Measurements from ENCODE around the gene ZC3H12D. TPM values are rescaled to one million over a fixed set of nuclear protein-coding genes. Genes with fewer than 3 reads are reported as not detected.

The ZC3H12D gene
- total and polyA plus RNA-seq, 2 of the 13 experiments (the other 11 are each of a cell fraction or from before 2014, with no cell fraction given), result 1.2 to 2.7 TPM

DNA sequence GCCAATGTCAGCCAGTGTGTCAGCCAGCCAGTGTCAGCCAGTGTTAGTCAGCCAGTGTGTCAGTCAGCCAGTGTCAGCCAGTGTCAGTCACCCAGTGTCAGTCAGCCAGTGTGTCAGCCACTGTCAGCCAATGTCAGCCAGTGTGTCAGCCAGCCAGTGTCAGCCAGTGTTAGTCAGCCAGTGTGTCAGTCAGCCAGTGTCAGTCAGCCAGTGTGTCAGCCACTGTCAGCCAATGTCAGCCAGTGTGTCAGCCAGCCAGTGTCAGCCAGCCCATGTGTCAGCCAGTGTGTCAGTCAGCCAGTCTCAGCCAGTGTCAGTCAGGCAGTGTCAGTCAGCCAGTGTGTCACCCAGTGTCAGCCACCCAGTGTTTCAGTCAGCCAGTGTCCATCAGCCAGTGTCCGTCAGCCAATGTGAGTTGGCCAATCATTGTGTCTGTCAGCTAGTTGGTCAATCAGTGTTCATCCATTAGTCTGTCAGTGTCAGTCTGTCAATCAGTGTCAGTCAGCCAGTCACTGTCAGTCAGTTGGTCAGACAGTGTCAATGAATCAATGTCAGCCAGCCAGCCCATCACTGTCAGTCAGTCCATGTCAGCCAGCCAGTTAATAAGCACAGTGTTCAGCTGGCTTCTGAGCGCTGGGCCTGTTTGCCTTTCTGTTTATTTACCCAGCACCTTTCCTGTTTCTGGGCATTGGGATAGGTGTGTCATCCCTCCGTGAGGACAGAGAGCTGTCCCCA, 40.3 kb downstream of the ZC3H12D start (continued):
- TF ChIP-seq FOXA3 (CRISPR knock-in tag; IDR thresholded peaks at IDR 0.05) (peak; percentile 48), NRL (CRISPR knock-in tag; IDR thresholded peaks at IDR 0.05; ENCODE audit: borderline replicate concordance) (0 out of 2 replicates have a peak, but pooled peaks have one; percentile 12), DPF2 (CRISPR knock-in tag; IDR thresholded peaks at IDR 0.05; ENCODE audit: borderline replicate concordance, low read depth) (peak; percentile 50; the same call in 1 of the 2 replicates), TBX2 (CRISPR knock-in tag; IDR thresholded peaks at IDR 0.05; ENCODE audit: borderline replicate concordance) (peak; percentile 72; the same call in 1 of the 2 replicates)

DNA sequence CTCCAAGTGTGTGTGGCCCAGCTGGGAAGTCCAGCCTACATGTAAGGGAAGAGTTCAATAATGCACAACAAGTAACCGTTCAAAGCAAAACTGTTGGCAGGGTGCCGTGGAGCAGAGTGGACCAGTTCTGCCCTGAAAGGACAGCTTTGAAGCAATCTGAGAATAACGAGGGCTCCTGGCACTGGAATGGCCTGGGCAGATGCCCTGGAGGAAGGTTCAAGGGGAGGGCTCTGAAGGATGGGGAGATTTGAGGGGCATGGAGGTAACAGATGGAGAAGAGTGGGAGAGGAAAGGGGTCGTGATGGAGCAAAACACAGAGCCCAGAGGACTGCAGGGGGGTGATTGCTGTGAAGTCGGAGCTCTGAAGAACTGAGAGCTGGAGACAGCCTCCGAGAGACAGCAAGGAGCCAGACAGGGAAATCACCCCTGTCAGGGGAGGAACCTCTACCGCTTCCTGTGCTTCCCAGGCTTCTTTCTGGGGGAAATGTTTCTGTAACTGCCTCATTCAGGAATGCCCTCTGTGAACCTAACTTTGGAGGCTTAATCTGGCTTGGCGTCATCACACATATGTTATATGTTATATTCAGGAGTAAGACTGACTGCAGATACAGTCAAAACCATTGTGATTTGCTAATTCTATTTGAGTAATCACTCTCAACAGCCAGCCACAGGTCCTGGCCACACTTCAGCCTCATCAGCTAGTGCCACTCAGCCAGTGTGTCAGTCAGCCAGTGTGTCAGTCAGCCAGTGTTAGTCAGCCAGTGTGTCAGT, 41.2 kb downstream of the ZC3H12D start:
- H3K4me1 ChIP-seq (ENCODE audit: insufficient read depth, low read length), result peaks cover 45% of the 10 kb centered on the region
- BruUV-seq (replicated peaks), result no TSS peak
- WGBS (ENCODE audit: low lambda C conversion rate), result 64% methylated on average over 8 of the region's 8 CpGs
- in situ Hi-C loops (cut with HindIII; ENCODE audit: extremely low pct_ligation_motif_present, low pct_unique_long_range_greater_than_20kb) (no loop called here), intact Hi-C loops (cut with micrococcal nuclease; ENCODE audit: unreplicated experiment) (no loop called here)
- no peaks in the 10 kb centered on the region for H3K36me3 ChIP-seq (replicated peaks in 1 of 2; ENCODE audit: control insufficient read depth in 1 of 2, insufficient read depth in 2 of 2, low read length in 2 of 2)
- CTCF ChIA-PET (ENCODE audit: low intra/inter-chr PET ratio, low total read pairs), result no interaction called here
- no peak overlapping the region for H3K27ac ChIP-seq (ENCODE audit: extremely low read length, insufficient read depth, low read length)
- POLR2A ChIA-PET, result no interaction called here
- no peak overlapping the region for H3K4me2 ChIP-seq (ENCODE audit: low read depth, low read length)
- no peaks in the 10 kb centered on the region for H3K9me3 ChIP-seq (ENCODE audit: low read length)
- no peak overlapping the region for H3K4me3 ChIP-seq (replicated peaks in 1 of 3; ENCODE audit: insufficient read depth in 1 of 3, low read depth in 2 of 3, low read length in 3 of 3)
- DNase-seq (ENCODE audit: low spot score) (no peak), ATAC-seq (no peak), FAIRE-seq (no peak)
- H2AFZ ChIP-seq (ENCODE audit: low read length), result no peak overlapping the region
- no peaks in the 10 kb centered on the region for H3K27me3 ChIP-seq (ENCODE audit: control insufficient read depth in 1 of 2, insufficient read depth in 2 of 2, low read length in 2 of 2)
- H3K9ac ChIP-seq (ENCODE audit: insufficient read depth, low read depth, low read length), result no peak overlapping the region
- H3K79me2 ChIP-seq (ENCODE audit: insufficient read depth, low read length), result no peaks in the 10 kb centered on the region
- no peaks in the 10 kb centered on the region for H4K20me1 ChIP-seq (ENCODE audit: insufficient read depth, low read length)
- no peak for TF ChIP-seq CBFB (CRISPR knock-in tag; IDR thresholded peaks at IDR 0.05)
- no peak for TF ChIP-seq ZNF160 (CRISPR knock-in tag; IDR thresholded peaks at IDR 0.05)
- TF ChIP-seq ZNF431 (CRISPR knock-in tag; IDR thresholded peaks at IDR 0.05; ENCODE audit: borderline replicate concordance, low read depth), result 0 out of 2 replicates have a peak, but pooled peaks have one; percentile 23
- TF ChIP-seq ZNF235 (CRISPR knock-in tag; IDR thresholded peaks at IDR 0.05; ENCODE audit: borderline replicate concordance), result no peak
- no peak for TF ChIP-seq ZNF816 (CRISPR knock-in tag; IDR thresholded peaks at IDR 0.05; ENCODE audit: borderline replicate concordance)
- TF ChIP-seq ZNF407 (CRISPR knock-in tag; IDR thresholded peaks at IDR 0.05; ENCODE audit: not compliant biosample characterization), result no peak
- TF ChIP-seq HNRNPLL (IDR thresholded peaks at IDR 0.05; ENCODE audit: low read depth, low read length, poor library complexity, severe bottlenecking), result no peak

All from HepG2 (cell line).